HG02943 (cell line): ENCODE measurements around the gene VKORC1L1.
"Not testable (repeated sequence)": the region's sequence is repeated elsewhere in the genome, so short reads cannot be mapped to it uniquely, and the experiment has no call there.

Experiments used
- ATAC-seq: cut with Tn5 transposase; IDR thresholded peaks from one replicate; pipeline ENCODE4 v1.9.1; 2021; ENCODE audit warnings: mild to moderate bottlenecking, low read depth, moderate library complexity; ENCODE audit not compliant: unreplicated experiment

VKORC1L1 gene

DNA sequence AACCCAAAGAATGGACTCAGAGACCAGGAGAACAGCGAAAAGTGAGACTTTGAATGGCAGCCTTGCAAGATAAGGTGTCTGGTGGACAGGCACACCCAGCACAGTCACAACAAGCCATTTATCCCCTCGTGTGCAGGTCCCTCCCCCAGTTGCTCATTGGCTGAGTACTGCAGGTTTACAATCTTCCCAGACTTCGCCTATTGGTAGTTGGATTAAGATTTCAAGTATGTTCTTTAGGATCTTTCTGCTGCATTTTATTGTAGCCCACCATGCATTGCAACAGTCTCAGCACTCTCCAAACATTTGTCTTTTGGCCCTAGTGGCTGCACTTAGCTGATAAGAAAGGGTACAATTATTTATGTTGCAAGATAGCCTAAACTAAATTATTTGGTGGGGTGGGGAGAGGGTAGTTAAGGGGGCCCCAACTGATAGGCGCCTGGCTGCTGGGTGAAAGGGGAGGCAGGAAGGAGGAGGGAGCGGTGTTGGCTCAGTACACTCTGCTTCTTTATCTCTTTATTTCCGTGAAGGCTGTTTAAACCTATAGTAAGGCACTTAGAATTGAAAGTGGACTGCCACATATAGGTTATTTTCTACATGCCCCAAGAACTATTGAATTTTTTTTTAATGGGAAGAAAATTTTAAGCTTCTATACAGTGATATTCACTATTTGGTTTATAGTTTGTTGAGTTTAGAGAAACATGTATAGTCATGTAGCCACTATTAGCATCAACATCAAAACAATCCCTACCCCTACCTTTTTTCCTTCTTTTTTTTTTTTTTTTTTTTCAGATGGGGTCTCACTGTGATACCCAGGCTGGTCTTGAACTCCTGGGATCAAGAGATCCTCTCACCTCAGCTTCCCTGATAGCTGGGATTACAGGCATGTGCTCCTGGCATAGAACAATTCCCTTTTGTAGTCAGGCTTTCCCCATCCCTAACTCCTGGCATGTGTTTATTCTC, 54.9 kb downstream of the VKORC1L1 start:
- no peak for ATAC-seq

DNA sequence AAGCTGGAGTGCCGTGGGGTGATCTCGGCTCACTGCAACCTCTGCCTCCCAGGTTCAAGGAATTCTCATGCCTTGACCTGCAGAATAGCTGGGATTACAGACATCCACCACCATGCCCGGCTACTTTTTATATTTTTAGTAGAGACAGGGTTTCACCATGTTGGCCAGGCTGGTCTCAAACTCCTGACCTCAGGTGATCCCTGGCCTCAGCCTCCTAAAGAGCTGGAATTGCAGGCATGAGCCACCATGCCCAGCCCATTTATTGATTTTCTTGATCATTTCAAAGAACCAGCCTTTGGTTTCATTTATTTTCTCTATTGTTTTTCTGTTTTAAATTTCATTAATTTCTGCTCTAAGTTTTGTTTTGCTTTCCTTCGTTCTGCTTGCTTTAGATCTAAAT, 58.8 kb downstream of the VKORC1L1 start:
- ATAC-seq, result no peak

GRCh38 chr7:65937296-65937695, 64.4 kb downstream of the VKORC1L1 start:
- no peak for ATAC-seq

DNA sequence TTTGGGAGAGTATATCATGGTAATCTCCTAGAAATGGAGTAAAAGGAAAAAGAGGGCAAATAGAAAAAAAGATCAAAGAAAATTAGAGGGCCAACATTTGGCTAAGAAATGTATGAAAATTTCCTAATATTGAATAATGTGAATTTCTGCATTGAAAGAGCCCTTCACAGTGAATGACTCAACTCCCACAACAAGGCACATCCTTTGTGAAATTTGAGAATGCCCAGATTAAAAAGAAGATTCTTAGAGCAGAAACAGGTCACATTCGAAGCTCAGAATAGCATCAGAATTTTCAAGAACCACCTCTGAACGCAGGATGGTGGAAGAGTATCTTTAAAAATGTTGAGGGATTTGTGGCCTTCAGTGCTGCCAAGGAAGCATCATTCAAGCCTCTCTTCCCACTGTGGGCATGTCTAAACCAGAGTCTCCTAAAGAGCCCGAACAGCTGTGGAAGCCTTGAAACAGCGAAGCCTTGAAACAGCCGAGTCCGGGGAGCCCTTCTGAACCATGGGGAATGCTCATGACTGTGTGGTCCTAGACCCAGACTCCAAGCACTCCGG, 65.5 kb downstream of the VKORC1L1 start:
- ATAC-seq, result no peak

DNA sequence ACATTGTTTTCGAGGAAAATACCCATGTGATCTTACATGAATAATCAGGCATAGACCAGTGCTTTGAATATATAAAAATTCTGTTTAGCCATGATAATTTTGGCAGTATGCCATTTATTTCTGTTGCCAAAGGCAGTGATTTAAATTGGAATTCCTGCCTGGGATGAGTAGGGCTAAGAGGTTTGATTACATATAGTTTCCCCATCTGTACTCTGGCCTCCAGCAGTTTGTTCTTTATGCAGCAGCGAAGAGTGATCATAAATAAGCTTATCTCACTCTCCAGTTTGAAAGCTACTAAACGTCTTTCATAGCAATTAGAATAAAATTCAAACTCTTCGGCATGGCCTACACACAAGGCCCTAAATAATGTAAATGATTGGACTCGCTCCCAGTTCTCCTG, 72.9 kb downstream of the VKORC1L1 start:
- ATAC-seq, result not testable (repeated sequence)

GRCh38 chr7:65946904-65947303, 74.0 kb downstream of the VKORC1L1 start:
- no peak for ATAC-seq

- no peak for ATAC-seq
Measured at GRCh38 chr7:65951837-65952578, 79.1 kb downstream of the VKORC1L1 start.

DNA sequence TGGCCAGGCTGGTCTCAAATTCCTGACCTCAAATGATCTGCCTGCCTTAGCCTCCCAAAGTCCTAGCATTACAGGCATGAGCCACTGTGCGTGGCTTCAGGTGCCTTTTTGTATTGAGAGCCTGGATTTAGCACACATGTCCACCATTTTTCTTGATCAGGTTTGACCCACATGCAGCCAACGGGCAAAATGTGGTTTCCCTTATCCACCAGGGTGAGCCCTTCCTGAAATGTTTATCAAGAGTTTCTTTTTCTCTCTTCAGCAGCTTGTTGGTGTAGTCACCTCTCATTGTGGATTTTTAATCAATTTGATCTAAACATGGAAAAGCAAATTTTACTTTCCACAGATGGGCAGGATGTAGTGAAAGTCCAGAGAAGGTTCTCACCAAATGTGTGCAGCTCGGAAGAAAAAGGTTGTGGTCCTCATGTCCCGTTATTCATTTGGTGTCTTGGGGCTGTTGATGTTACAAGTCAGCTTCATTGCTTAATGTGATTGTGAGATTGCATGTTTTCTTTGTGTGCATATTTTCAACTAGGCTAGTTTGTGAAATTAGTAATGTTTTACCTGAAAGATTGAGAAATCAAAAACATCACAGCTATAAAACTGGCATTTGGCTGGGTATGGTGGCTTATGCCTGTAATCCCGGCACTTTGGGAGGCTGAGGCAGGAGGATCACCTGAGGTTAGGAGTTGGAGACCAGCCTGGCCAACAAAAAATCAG, 80.3 kb downstream of the VKORC1L1 start:
- ATAC-seq, result no peak

DNA sequence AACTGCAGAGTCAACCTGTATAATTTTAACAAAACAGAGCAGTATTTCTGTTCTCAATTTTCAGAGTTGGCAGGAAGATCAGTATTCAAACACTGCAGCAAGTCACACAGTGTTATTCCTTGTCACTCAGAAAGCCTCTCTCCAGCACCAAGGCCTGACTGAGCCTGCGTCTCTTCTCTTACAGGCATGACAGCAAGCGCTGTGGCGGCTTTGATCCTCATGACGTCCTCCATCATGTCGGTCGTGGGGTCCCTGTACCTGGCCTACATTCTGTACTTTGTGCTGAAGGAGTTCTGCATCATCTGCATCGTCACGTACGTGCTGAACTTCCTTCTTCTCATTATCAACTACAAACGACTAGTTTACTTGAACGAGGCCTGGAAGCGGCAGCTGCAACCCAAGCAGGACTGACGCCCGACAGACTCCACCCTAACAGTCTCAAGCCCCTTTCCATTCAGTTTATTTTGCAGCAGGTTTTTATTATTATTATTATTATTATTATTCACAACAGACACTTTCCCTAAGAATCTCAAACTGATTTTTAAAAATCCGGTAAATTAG, 81.1 kb downstream of the VKORC1L1 start:
- no peak for ATAC-seq

DNA sequence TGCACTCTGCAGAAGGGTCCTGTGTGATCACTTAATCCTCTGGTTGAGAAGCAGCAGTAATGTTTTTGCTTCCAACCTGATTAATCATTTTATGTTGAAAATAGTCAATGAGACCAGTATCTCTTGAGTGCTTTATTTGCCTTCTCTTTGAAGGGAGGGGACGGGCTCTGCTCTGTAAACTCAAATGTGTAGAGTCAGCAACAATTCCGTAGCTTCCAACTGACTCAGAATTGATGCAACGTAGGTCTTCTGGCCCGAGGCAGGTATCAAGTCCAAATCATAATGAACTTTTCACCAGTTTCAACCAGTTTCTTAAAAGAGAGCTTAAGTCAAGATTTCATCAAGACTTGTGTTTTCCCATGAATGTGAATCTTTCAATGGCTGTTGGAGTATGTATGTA, 82.8 kb downstream of the VKORC1L1 start:
- ATAC-seq, result no peak

DNA sequence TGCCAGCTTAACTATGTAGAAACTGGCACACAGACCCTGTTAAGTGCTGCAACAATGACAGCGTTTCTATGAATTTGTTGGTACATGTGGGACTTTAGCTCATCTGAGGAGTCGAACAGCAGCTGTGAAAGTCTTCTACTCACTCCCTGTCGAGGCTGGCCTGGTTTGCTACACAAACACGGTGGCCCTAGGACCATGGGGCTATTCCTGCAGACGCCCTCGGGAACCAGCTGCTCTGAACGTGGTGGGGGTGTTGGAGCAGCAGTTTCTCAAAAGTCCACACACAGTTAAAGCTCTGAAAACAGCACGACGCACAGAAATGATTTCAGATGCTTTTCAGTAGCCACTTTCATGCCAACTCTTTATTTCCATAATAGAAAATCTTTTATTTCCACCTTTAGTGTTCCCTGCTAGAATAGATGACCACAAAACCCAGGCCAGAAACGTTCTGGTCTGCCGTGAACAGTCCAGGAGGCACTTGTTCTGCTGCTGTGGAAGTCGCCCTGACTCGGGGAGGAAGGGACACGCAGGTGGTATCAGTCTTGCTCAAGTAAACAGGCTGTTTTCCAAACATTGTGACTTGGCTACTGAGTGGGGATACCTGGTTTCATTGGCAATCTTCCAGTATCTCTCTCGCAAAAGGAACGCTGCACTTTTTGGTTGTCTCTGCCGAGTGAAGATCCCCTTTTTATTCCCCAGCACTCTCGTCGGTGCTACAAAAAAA, 87.6 kb downstream of the VKORC1L1 start:
- no peak for ATAC-seq

GRCh38 chr7:65962033-65962432, 89.2 kb downstream of the VKORC1L1 start:
- ATAC-seq, result no peak

DNA sequence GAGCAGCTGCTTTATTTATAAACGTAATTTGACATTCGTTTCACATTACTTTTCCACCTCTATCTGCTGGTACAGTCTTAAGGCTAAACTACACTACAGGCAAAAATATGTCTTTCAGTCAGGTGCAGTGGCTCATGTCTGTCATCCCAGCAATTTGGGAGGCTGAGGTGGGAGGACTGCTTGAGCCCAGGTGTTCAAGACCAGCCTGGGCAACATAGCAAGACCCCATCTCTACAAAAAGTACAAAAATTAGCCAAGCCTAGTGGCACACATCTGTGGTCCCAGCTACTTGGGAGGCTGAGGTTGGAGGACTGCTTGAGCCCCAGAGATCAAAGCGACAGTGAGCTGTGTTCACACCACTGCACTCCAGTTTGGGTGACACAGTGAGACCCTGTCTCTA, 91.8 kb downstream of the VKORC1L1 start:
- ATAC-seq, result not testable (repeated sequence)

DNA sequence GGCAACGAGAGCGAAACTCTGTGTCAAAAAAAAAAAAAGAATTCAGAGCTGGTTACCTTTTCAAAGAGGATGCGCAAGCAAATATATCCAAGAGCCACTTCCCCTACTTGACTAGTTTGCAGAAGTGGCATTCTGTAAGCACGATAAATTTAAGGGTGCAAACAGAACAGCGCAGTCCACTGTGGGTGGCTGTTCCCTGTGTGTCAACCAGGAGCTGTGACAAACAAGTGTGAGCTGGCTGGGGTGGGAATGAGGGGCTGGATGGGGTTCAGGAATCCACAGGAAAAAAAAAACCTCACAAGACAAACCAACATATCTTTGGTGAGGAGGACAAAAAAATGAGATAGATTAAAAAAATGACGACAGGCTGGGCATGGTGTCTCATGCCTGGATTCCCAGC, 93.3 kb downstream of the VKORC1L1 start:
- ATAC-seq, result no peak

GRCh38 chr7:65967361-65968155, 94.7 kb downstream of the VKORC1L1 start:
- no peak for ATAC-seq

GRCh38 chr7:65968256-65969185, 95.6 kb downstream of the VKORC1L1 start:
- no peak for ATAC-seq

DNA sequence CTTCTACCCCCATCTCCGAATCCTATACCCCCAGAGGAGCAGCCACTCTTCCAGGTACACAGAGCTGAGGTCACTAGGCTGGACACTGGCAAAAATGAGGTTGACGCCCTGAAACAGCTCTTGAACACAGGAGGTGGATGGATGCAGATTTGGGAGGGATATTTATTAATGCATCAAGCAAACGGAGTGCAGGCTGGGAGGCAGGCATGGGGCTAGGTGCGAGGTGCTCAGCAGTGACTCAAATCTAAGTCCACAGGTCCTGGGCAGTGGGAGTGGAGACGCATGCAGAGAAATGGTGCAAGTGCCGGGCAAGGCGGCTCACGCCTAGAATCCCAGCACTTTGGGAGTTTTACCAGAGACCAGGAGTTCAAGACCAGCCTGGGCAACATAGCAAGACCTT, 98.1 kb downstream of the VKORC1L1 start:
- ATAC-seq, result no peak

GRCh38 chr7:65972976-65973375, 100.1 kb downstream of the VKORC1L1 start:
- no peak for ATAC-seq
